SH-SY5Y (cell line): ENCODE data around the gene VANGL1.

Experiments used
- GATA2 ChIP-seq: IDR thresholded peaks from 2 replicates; pipeline ENCODE4 v1.6.1; 2011; ENCODE audit warnings: mild to moderate bottlenecking, low read depth, low read length
- GATA3 ChIP-seq: IDR thresholded peaks from 2 replicates; pipeline ENCODE4 v1.6.1; 2011; ENCODE audit warnings: low read depth, mild to moderate bottlenecking, low read length, moderate library complexity

DNA sequence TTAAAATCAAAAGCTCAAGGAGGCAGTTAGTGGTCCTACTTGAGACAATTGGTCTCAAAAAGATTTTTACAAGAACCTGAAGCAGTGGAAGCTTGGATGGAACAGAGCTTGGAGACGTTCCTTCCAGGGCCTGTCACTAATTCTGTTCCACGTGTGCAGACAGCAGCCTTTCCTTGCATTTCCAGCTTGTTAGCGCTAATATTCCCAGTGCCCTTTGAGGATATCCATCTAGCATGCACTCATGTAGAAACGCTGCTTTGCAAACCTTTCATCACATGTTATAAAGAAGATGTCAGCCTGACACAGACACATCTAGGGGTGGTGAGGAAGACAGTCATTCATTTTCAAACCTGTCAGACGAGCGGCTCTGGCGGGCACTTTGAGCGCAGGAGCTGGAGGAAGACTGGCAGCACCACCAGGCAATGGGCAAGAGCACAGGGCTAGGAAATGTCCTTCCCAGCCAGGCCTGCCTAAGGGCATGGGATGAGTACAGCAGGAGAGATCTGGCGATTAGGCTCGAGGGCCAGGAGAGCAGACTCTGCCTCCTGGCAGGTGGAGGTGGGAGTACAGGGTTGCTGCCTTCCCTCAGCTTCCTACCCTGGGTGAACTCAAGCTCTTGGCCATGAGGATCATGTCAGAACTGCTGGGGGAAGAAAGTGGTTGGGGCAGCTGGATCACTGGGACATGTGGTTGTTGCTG, 71.3 kb downstream of the VANGL1 start:
- peak; percentile 50; the same call in 1 of the 2 replicates for TF ChIP-seq GATA2
- TF ChIP-seq GATA3: no peak
